GM12864 (cell line): ENCODE measurements around the gene SAP30BP.

ENCODE experiments used
- DNase-seq: peaks from one replicate; pipeline ENCODE4 v3.0.0-alpha.2; 2011; ENCODE audit warnings: low read depth
- H3K4me3 ChIP-seq: 2 replicates; pipeline ENCODE4 v1.5.1; 2011; ENCODE audit warnings: mild to moderate bottlenecking, low read depth, low read length, control low read depth
- TF ChIP-seq, protein P1 (sequence below): IDR thresholded peaks from 2 replicates; pipeline ENCODE4 v1.5.1; 2011; ENCODE audit warnings: low read depth, mild to moderate bottlenecking, moderate library complexity, low read length, control low read depth, inconsistent platforms; ENCODE audit errors: missing control alignments

SAP30BP gene

DNA sequence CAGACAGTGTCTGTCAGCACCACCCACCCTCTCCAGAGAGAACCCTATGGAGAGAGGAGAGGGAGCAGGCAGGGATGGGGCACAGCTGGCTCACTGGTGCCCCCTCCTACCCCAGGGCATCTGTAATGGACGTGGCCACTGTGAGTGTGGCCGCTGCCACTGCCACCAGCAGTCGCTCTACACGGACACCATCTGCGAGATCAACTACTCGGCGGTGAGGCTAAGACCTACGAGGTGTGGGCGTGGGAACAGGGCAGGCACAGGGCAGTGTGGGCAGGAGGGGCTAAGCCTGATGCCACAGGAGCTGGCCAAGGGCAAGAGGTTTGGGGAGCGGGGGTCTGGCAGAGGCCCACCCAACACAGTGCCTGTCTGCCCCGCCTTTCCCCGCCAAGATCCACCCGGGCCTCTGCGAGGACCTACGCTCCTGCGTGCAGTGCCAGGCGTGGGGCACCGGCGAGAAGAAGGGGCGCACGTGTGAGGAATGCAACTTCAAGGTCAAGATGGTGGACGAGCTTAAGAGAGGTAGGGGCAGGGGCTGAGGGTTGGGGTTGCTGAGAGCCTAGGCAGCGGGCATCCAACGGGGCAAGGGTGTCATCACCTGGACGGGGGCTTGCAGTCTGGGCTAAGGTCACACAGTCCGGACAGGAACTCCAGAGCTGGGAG, 69.2 kb downstream of the SAP30BP start:
- no peak for DNase-seq
- H3K4me3 ChIP-seq: no peak overlapping the region
- TF ChIP-seq, protein P1, sequence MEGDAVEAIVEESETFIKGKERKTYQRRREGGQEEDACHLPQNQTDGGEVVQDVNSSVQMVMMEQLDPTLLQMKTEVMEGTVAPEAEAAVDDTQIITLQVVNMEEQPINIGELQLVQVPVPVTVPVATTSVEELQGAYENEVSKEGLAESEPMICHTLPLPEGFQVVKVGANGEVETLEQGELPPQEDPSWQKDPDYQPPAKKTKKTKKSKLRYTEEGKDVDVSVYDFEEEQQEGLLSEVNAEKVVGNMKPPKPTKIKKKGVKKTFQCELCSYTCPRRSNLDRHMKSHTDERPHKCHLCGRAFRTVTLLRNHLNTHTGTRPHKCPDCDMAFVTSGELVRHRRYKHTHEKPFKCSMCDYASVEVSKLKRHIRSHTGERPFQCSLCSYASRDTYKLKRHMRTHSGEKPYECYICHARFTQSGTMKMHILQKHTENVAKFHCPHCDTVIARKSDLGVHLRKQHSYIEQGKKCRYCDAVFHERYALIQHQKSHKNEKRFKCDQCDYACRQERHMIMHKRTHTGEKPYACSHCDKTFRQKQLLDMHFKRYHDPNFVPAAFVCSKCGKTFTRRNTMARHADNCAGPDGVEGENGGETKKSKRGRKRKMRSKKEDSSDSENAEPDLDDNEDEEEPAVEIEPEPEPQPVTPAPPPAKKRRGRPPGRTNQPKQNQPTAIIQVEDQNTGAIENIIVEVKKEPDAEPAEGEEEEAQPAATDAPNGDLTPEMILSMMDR: no peak

DNA sequence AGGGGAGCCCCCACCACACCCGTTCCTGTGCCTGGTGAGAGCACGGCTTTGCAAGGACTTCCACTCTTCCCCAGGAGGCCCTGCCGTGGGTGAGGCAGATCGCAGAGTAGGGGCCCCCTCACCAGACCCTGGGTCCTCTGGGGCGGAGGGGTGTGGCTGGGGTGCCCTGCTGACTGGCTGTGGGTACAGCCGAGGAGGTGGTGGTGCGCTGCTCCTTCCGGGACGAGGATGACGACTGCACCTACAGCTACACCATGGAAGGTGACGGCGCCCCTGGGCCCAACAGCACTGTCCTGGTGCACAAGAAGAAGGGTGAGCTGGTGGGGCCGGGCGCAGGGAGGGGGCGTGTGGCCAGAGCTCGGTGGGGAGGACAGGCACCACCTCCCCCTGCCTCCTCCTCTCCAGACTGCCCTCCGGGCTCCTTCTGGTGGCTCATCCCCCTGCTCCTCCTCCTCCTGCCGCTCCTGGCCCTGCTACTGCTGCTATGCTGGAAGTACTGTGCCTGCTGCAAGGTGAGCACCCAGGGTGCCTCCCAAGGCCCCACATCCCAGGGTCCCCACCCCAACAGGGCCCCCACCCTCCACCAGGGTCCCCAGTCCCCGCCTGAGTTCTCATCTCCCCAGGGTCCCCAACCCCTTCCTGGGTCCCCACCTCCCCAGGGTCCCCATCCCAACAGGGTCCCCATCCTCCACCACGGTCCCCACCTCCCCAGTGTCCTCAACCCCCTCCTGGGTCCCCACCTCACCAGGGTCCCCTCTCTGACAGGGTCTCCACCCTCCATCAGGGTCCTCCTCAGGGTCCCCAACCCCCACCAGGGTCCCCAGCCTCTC, 70.2 kb downstream of the SAP30BP start:
- DNase-seq: no peak
- no peak overlapping the region for H3K4me3 ChIP-seq
- TF ChIP-seq, protein P1: no peak

DNA sequence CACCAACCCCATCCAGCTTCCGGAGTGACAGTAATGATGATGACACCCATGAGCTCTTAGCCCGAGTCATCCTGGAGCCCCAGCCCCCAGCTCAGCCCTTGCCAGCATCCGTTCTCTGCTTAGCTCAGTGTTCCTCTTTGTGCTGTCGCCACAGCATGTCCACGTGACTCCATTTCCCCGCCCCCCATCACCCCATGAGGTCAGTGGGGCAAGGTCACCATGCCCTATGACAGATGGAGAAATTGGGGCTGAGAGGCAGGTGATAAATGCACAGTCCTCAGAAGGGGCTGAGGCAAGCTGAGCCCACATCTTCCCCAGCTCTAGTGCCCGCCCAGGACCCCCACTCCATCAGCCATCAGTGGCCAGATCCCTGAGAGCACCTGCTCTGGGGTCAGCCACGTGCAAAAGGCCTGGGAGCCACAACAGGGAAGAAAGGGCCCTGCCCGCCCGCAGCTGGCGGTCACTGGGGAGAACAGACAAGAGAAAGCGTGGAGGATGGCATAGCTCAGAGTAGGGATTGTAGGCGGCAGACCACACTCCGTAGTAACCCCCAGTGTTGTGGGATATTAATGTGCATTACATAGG, 71.2 kb downstream of the SAP30BP start:
- no peak overlapping the region for H3K4me3 ChIP-seq
- no peak for DNase-seq
- TF ChIP-seq, protein P1: no peak

DNA sequence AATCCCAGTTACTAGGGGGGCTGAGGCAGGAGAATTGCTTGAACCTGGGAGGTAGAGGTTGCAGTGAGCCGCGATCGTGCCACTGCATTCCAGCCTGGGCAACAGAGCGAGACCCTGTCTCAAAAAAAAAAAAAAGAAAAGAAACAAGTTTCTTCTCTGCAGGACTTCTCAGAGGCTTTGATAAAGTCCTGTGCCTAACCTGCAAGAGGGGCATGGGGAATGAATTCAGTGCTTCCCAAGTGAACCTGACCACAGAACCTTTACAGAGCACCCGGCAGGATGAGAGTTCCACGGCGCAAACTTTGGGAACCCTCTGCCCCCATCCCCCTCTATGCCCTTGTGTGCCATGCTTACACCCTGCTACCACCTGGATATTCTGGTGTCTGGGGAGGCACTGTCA, 72.0 kb downstream of the SAP30BP start:
- DNase-seq: no peak
- TF ChIP-seq, protein P1: no peak
- H3K4me3 ChIP-seq: no peak overlapping the region

DNA sequence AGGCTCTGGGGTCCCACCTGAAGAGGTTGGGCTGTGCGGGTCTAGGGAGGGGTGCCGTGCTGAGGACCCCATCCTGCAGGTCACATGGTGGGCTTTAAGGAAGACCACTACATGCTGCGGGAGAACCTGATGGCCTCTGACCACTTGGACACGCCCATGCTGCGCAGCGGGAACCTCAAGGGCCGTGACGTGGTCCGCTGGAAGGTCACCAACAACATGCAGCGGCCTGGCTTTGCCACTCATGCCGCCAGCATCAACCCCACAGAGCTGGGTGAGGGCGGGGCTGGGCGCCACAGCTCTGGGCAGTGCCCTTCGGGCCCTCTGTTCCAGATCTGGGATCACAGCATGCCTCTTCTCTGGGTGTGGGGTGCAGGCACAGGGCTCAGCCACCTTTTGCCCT, 72.7 kb downstream of the SAP30BP start:
- no peak for DNase-seq
- no peak overlapping the region for H3K4me3 ChIP-seq
- TF ChIP-seq, protein P1: no peak

DNA sequence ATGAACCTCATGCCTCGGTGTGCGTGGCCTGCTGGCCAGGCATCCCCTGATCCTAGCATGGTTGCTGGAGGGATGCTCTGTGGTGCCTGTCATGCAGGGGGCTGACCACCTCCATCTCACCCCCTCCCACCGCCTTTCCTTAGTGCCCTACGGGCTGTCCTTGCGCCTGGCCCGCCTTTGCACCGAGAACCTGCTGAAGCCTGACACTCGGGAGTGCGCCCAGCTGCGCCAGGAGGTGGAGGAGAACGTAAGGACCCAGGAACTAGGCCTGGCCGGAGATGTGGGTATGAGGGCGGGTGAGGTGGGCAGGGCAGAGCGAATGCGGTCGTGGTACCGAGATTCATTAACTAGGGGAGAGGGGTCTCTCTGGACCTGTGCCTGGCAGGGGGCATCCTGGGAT, 73.1 kb downstream of the SAP30BP start:
- DNase-seq: no peak
- TF ChIP-seq, protein P1: no peak
- H3K4me3 ChIP-seq: no peak overlapping the region
